Activated CD4-positive, alpha-beta T cell treated with anti-CD3 and anti-CD28 coated beads, Interleukin-2, amount 50 U/mL, for 24 hours (primary cell): ENCODE results near the gene ASMT.
"Not testable (repeated sequence)": the region's sequence is repeated elsewhere in the genome, so short reads cannot be mapped to it uniquely, and the experiment has no call there.

Source experiments
- DNase-seq, 2 donors: peaks; one replicate each; pipeline ENCODE4 v3.0.0-alpha.2; 2020; ENCODE audit warnings: low read depth in 1 of 2, low spot score in 1 of 2

The ASMT gene

GRCh38 chrX:1614927-1615326 lies at the start of gene ASMT:
Gene ASMT (plus strand): TSS chrX:1615059. CDS start chrX:1615200, 141 bp downstream.
- DNase-seq, result no peak

GRCh38 chrX:1574181-1574580 lies 40.7 kb upstream of the ASMT start:
- DNase-seq, result not testable (repeated sequence)

- DNase-seq, result no peak
Observed at GRCh38 chrX:1576201-1576992, 38.5 kb upstream of the ASMT start.

GRCh38 chrX:1577845-1578244 lies 37.0 kb upstream of the ASMT start:
- DNase-seq, result no peak

- no peak for DNase-seq
Observed at GRCh38 chrX:1578511-1579173, 36.2 kb upstream of the ASMT start.

GRCh38 chrX:1581132-1581531 lies 33.7 kb upstream of the ASMT start:
- DNase-seq, result peak; percentile 49 to 69

- peak in 1 of 2 donors; percentile 49 for DNase-seq
Observed at GRCh38 chrX:1582686-1583437, 32.0 kb upstream of the ASMT start.

GRCh38 chrX:1584237-1585011 lies 30.4 kb upstream of the ASMT start:
- no peak for DNase-seq

- DNase-seq, result no peak
Observed at GRCh38 chrX:1587161-1587560, 27.7 kb upstream of the ASMT start.

GRCh38 chrX:1589356-1590130 lies 25.3 kb upstream of the ASMT start:
- no peak for DNase-seq

- peak; percentile 97 to 100 for DNase-seq
Observed at GRCh38 chrX:1591102-1591862, 23.6 kb upstream of the ASMT start, which contains the start of gene AKAP17A. Gene AKAP17A (plus strand): TSS chrX:1591604. CDS start chrX:1593463, 1,859 bp downstream.

GRCh38 chrX:1591863-1592469 lies 22.9 kb upstream of the ASMT start:
- no peak for DNase-seq

- DNase-seq, result no peak
Observed at GRCh38 chrX:1592470-1593142, 22.3 kb upstream of the ASMT start.

GRCh38 chrX:1593286-1594271 lies 21.3 kb upstream of the ASMT start:
- DNase-seq, result no peak

GRCh38 chrX:1595711-1596060 lies 19.2 kb upstream of the ASMT start:
- DNase-seq, result no peak

- DNase-seq, result no peak
Observed at GRCh38 chrX:1596676-1597344, 18.0 kb upstream of the ASMT start.
